Esophagus muscularis mucosa (tissue), 4 donors: ENCODE measurements around the gene CPS1. TPM values are rescaled to one million over a fixed set of nuclear protein-coding genes. Genes with fewer than 3 reads are reported as not detected.

Experiments
- DNase-seq: peaks from one replicate; pipeline ENCODE4 v3.0.0-alpha.2; 2017; ENCODE audit errors: extremely low spot score
- H3K27ac ChIP-seq, 4 donors: fragments of 200-600 bp; sonication (generic); replicated peaks in 1 of 4; 1 replicate in 3 of 4; 2 replicates in 1 of 4; pipeline ENCODE4 v1.5.1; 2016 to 2019; ENCODE audit warnings: mild to moderate bottlenecking in 1 of 4
- H3K27me3 ChIP-seq, 4 donors: fragments of 200-600 bp; sonication (generic); one replicate each; pipeline versions ENCODE4 v1.5.1 to v1.6.0; 2016 to 2019
- H3K36me3 ChIP-seq, 4 donors: fragments of 200-600 bp; sonication (generic); one replicate each; pipeline ENCODE4 v1.5.1; 2016 to 2019
- H3K4me1 ChIP-seq, 4 donors: fragments of 200-600 bp; sonication (generic); one replicate each; pipeline ENCODE4 v1.5.1; 2016 to 2019
- H3K4me3 ChIP-seq, 4 donors: fragments of 200-600 bp; sonication (generic); 1 replicate in 2 of 4; 2 replicates in 2 of 4; pipeline ENCODE4 v1.5.1; 2016 to 2019; ENCODE audit warnings: mild to moderate bottlenecking in 4 of 4, moderate library complexity in 1 of 4
- H3K9me3 ChIP-seq, 4 donors: fragments of 200-600 bp; sonication (generic); 1 replicate in 3 of 4; 2 replicates in 1 of 4; pipeline ENCODE4 v1.5.1; 2016 to 2019
- CTCF ChIP-seq, 3 experiments: fragments of 200-600 bp in 2 of 3; fragments of 450-650 bp in 1 of 3; sonication (generic) in 2 of 3; IDR thresholded peaks; one replicate each; pipeline ENCODE4 v1.5.1; 2017 to 2019; ENCODE audit warnings: antibody characterized with exemption in 3 of 3, mild to moderate bottlenecking in 2 of 3, moderate library complexity in 1 of 3
- EP300 ChIP-seq: sonication (generic); formaldehyde crosslinking; IDR thresholded peaks from one replicate; pipeline ENCODE4 v1.6.1; 2017; ENCODE audit warnings: antibody characterized with exemption
- POLR2A ChIP-seq: fragments of 450-650 bp; IDR thresholded peaks from one replicate; pipeline ENCODE4 v1.6.1; 2017; ENCODE audit warnings: antibody characterized with exemption, moderate library complexity, mild to moderate bottlenecking, low read depth
- POLR2AphosphoS5 ChIP-seq, 2 donors: sonication (generic); formaldehyde crosslinking; IDR thresholded peaks; one replicate each; pipeline ENCODE4 v1.6.1; 2017; ENCODE audit warnings: antibody characterized with exemption in 2 of 2
- WGBS: methylation state at CpG from one replicate; pipeline ENCODE4 v1.1.5; 2018; 5-methylcytosine and 5-hydroxymethylcytosine counted together
- intact Hi-C: fragments of 100-400 bp; cut with DNase I; formaldehyde crosslinking; loops from one replicate; pipeline ENCODE4 v1.15.1; 2023
- total RNA-seq, 4 donors: library from RNA; depleted of rRNA; stranded (reverse); fragments of >200 nt; gene quantifications; one replicate each; pipeline versions ENCODE4 v1.1.0 to v1.2.1, GENCODE V29; 2016

CPS1 gene
- total RNA-seq, 4 donors from 2014 or later, result 1.0 to 2.4 (median 1.6) TPM

GRCh38 chr2:210592726-210593125, 36.3 kb downstream of the CPS1 start:
- WGBS, result 71% methylated on average over 4 of the region's 4 CpGs
- H3K27me3 ChIP-seq, result no peaks in the 10 kb centered on the region
- DNase-seq, result no peak
- intact Hi-C loops, result no loop called here
- H3K4me1 ChIP-seq, result no peaks in the 10 kb centered on the region
- no peak overlapping the region for H3K27ac ChIP-seq
- H3K9me3 ChIP-seq, result no peaks in the 10 kb centered on the region
- no peak overlapping the region for H3K4me3 ChIP-seq
- no peaks in the 10 kb centered on the region for H3K36me3 ChIP-seq
- TF ChIP-seq POLR2A (no peak), POLR2AphosphoS5 (IDR thresholded peaks at IDR 0.05) (no peak), EP300 (no peak), CTCF (IDR thresholded peaks at IDR 0.05) (no peak)

GRCh38 chr2:210593166-210593565, 36.8 kb downstream of the CPS1 start:
- Histone ChIP-seq H3K4me1 (no peaks in the 10 kb centered on the region), H3K27ac (no peak overlapping the region), H3K36me3 (no peaks in the 10 kb centered on the region), H3K4me3 (no peak overlapping the region), H3K9me3 (peaks cover 0 to 3% (median 0%) of the 10 kb centered on the region in 4 donors), H3K27me3 (no peaks in the 10 kb centered on the region)
- no peak for TF ChIP-seq EP300
- no peak for TF ChIP-seq CTCF (IDR thresholded peaks at IDR 0.05)
- no peak for TF ChIP-seq POLR2A
- no peak for TF ChIP-seq POLR2AphosphoS5 (IDR thresholded peaks at IDR 0.05)
- intact Hi-C loops, result no loop called here
- DNase-seq, result no peak
- 76% methylated on average over 4 of the region's 4 CpGs for WGBS

- 91% methylated on average over 3 of the region's 3 CpGs for WGBS
- Histone ChIP-seq H3K36me3 (no peaks in the 10 kb centered on the region), H3K4me1 (no peaks in the 10 kb centered on the region), H3K27ac (no peak overlapping the region), H3K4me3 (no peak overlapping the region), H3K9me3 (peaks cover 0 to 9% (median 0%) of the 10 kb centered on the region in 4 donors), H3K27me3 (no peaks in the 10 kb centered on the region)
- no peak for DNase-seq
- intact Hi-C loops, result no loop called here
- TF ChIP-seq CTCF (IDR thresholded peaks at IDR 0.05) (no peak), POLR2A (no peak), POLR2AphosphoS5 (IDR thresholded peaks at IDR 0.05) (no peak), EP300 (no peak)
These were observed 41.8 kb downstream of the CPS1 start for GRCh38 chr2:210598219-210598618.

GRCh38 chr2:210599476-210599875, 43.1 kb downstream of the CPS1 start:
- H3K36me3 ChIP-seq, result no peaks in the 10 kb centered on the region
- no peak overlapping the region for H3K4me3 ChIP-seq
- H3K4me1 ChIP-seq, result no peaks in the 10 kb centered on the region
- intact Hi-C loops, result no loop called here
- no peak overlapping the region for H3K27ac ChIP-seq
- H3K9me3 ChIP-seq, result peaks cover 0 to 9% (median 0%) of the 10 kb centered on the region in 4 donors
- no peak for TF ChIP-seq EP300
- TF ChIP-seq CTCF (IDR thresholded peaks at IDR 0.05), result no peak
- no peak for TF ChIP-seq POLR2AphosphoS5 (IDR thresholded peaks at IDR 0.05)
- no peak for TF ChIP-seq POLR2A
- no peak for DNase-seq
- no peaks in the 10 kb centered on the region for H3K27me3 ChIP-seq
- WGBS, result 84% methylated on average over 1 of the region's 1 CpG

- H3K27ac ChIP-seq, result no peak overlapping the region
- H3K4me3 ChIP-seq, result no peak overlapping the region
- DNase-seq, result no peak
- 90% methylated on average over 1 of the region's 1 CpG for WGBS
- no peaks in the 10 kb centered on the region for H3K4me1 ChIP-seq
- H3K27me3 ChIP-seq, result no peaks in the 10 kb centered on the region
- no peaks in the 10 kb centered on the region for H3K36me3 ChIP-seq
- intact Hi-C loops, result no loop called here
- no peak for TF ChIP-seq POLR2AphosphoS5 (IDR thresholded peaks at IDR 0.05)
- TF ChIP-seq POLR2A, result no peak
- TF ChIP-seq EP300, result no peak
- no peak for TF ChIP-seq CTCF (IDR thresholded peaks at IDR 0.05)
- H3K9me3 ChIP-seq, result no peaks in the 10 kb centered on the region
These were observed 48.3 kb downstream of the CPS1 start for GRCh38 chr2:210604666-210605065.
